ENCODE measurements around the gene PLCD4. TPM values are rescaled to one million over a fixed set of nuclear protein-coding genes. Genes with fewer than 3 reads are reported as not detected.

Gene PLCD4
- total and polyA plus RNA-seq, 2 donors from 2014 or later, result 11.0 to 30.4 TPM

GRCh38 chr2:218623366-218623705, 15.6 kb downstream of the PLCD4 start:
- Histone ChIP-seq H3K9ac (ENCODE audit: low read length in 3 of 3) (no peak overlapping the region), H3K27ac (ENCODE audit: low read depth in 2 of 2, low read length in 2 of 2) (no peak overlapping the region), H3K4me1 (ENCODE audit: control insufficient read depth in 2 of 3, insufficient read depth in 2 of 3, low read depth in 1 of 3, low read length in 3 of 3) (no peaks in the 10 kb centered on the region), H3K27me3 (ENCODE audit: control insufficient read depth, insufficient read depth, low read length) (no peaks in the 10 kb centered on the region), H3K36me3 (ENCODE audit: control insufficient read depth in 2 of 3, insufficient read depth in 3 of 3, low read length in 3 of 3) (no peaks in the 10 kb centered on the region), H3K9me3 (ENCODE audit: control insufficient read depth in 2 of 3, insufficient read depth in 1 of 3, low read length in 3 of 3) (no peaks in the 10 kb centered on the region), H3K4me3 (ENCODE audit: low read length in 3 of 3) (no peak overlapping the region)
- TF ChIP-seq, protein P1, sequence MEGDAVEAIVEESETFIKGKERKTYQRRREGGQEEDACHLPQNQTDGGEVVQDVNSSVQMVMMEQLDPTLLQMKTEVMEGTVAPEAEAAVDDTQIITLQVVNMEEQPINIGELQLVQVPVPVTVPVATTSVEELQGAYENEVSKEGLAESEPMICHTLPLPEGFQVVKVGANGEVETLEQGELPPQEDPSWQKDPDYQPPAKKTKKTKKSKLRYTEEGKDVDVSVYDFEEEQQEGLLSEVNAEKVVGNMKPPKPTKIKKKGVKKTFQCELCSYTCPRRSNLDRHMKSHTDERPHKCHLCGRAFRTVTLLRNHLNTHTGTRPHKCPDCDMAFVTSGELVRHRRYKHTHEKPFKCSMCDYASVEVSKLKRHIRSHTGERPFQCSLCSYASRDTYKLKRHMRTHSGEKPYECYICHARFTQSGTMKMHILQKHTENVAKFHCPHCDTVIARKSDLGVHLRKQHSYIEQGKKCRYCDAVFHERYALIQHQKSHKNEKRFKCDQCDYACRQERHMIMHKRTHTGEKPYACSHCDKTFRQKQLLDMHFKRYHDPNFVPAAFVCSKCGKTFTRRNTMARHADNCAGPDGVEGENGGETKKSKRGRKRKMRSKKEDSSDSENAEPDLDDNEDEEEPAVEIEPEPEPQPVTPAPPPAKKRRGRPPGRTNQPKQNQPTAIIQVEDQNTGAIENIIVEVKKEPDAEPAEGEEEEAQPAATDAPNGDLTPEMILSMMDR (IDR thresholded peaks at IDR 0.05; ENCODE audit: borderline replicate concordance, extremely low read depth, insufficient read depth), result no peak
- DNase-seq (no peak), FAIRE-seq (no peak)
- intact Hi-C loops (cut with DNase I), result no loop called here

DNA sequence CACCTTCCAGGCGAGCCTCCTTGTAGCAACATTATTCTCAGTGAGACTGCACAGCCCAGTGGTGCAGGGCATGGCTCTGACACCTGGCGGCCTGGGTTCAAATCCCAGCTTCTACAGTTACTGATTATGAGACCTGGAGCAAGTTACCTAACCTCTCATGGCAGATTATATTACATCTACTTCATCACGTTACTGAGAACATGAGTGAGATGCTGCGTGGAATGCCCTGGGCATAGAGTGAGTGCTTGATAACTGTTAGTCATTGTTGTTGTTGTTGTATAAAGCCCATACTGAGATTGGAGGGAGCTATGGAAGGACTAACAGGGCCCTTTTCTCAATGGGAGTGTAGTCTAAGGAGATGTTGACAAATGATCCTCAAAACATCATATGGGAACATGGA, 18.7 kb downstream of the PLCD4 start:
- TF ChIP-seq, protein P1 (IDR thresholded peaks at IDR 0.05; ENCODE audit: borderline replicate concordance, extremely low read depth, insufficient read depth), result no peak
- no peak overlapping the region for H3K9ac ChIP-seq (ENCODE audit: low read length in 3 of 3)
- FAIRE-seq, result no peak

GRCh38 chr2:218627939-218628338, 20.2 kb downstream of the PLCD4 start:
- DNase-seq, result no peak
- Histone ChIP-seq H3K36me3 (ENCODE audit: control insufficient read depth in 2 of 3, insufficient read depth in 3 of 3, low read length in 3 of 3) (peaks cover 0 to 12% (median 3%) of the 10 kb centered on the region in 3 donors), H3K4me3 (ENCODE audit: low read length in 3 of 3) (no peak overlapping the region), H3K27ac (ENCODE audit: low read depth in 2 of 2, low read length in 2 of 2) (no peak overlapping the region), H3K27me3 (ENCODE audit: control insufficient read depth, insufficient read depth, low read length) (no peaks in the 10 kb centered on the region), H3K9ac (ENCODE audit: low read length in 3 of 3) (no peak overlapping the region), H3K4me1 (ENCODE audit: control insufficient read depth in 2 of 3, insufficient read depth in 2 of 3, low read depth in 1 of 3, low read length in 3 of 3) (no peaks in the 10 kb centered on the region), H3K9me3 (ENCODE audit: control insufficient read depth in 2 of 3, insufficient read depth in 1 of 3, low read length in 3 of 3) (no peaks in the 10 kb centered on the region)
- FAIRE-seq, result no peak
- intact Hi-C loops (cut with DNase I), result no loop called here
- TF ChIP-seq, protein P1 (IDR thresholded peaks at IDR 0.05; ENCODE audit: borderline replicate concordance, extremely low read depth, insufficient read depth), result no peak

More for the DNA sequence above, 18.7 kb downstream of the PLCD4 start:
- H3K27ac ChIP-seq (ENCODE audit: low read depth in 2 of 2, low read length in 2 of 2), result no peak overlapping the region
- H3K36me3 ChIP-seq (ENCODE audit: control insufficient read depth in 2 of 3, insufficient read depth in 3 of 3, low read length in 3 of 3), result peaks cover 0 to 8% (median 3%) of the 10 kb centered on the region in 3 donors
- H3K9me3 ChIP-seq (ENCODE audit: control insufficient read depth in 2 of 3, insufficient read depth in 1 of 3, low read length in 3 of 3), result no peaks in the 10 kb centered on the region
- intact Hi-C loops (cut with DNase I), result no loop called here
- no peak for DNase-seq
- H3K4me3 ChIP-seq (ENCODE audit: low read length in 3 of 3), result no peak overlapping the region
- no peaks in the 10 kb centered on the region for H3K27me3 ChIP-seq (ENCODE audit: control insufficient read depth, insufficient read depth, low read length)
- no peaks in the 10 kb centered on the region for H3K4me1 ChIP-seq (ENCODE audit: control insufficient read depth in 2 of 3, insufficient read depth in 2 of 3, low read depth in 1 of 3, low read length in 3 of 3)

DNA sequence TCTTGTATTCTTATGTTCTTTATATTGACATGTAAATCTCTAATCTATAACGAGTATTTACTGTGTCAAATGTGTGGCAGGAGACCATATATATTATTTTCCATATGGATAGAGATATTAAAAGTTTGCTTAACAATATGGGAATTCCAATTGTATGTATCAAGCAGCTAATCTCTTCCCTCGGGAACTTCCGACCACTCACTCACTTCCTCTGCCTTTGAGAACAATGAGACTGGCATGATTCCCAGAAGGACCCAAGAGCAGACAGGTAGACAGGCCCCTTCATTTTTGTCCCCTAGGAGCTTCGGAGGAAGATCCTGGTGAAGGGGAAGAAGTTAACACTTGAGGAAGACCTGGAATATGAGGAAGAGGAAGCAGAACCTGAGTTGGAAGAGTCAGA, 24.1 kb downstream of the PLCD4 start:
- Histone ChIP-seq H3K4me3 (ENCODE audit: low read length in 3 of 3) (no peak overlapping the region), H3K4me1 (ENCODE audit: control insufficient read depth in 2 of 3, insufficient read depth in 2 of 3, low read depth in 1 of 3, low read length in 3 of 3) (no peaks in the 10 kb centered on the region), H3K27ac (ENCODE audit: low read depth in 2 of 2, low read length in 2 of 2) (no peak overlapping the region), H3K9me3 (ENCODE audit: control insufficient read depth in 2 of 3, insufficient read depth in 1 of 3, low read length in 3 of 3) (no peaks in the 10 kb centered on the region), H3K9ac (ENCODE audit: low read length in 3 of 3) (no peak overlapping the region), H3K27me3 (ENCODE audit: control insufficient read depth, insufficient read depth, low read length) (no peaks in the 10 kb centered on the region), H3K36me3 (ENCODE audit: control insufficient read depth in 2 of 3, insufficient read depth in 3 of 3, low read length in 3 of 3) (peaks cover 0 to 37% (median 15%) of the 10 kb centered on the region in 3 donors)
- TF ChIP-seq, protein P1 (IDR thresholded peaks at IDR 0.05; ENCODE audit: borderline replicate concordance, extremely low read depth, insufficient read depth), result no peak
- FAIRE-seq (no peak), DNase-seq (no peak)
- intact Hi-C loops (cut with DNase I), result no loop called here
